Esophagus (tissue), 2 donors: Measurements from ENCODE around the gene TMED7. TPM values are rescaled to one million over a fixed set of nuclear protein-coding genes. Genes with fewer than 3 reads are reported as not detected.

Experiments
- H3K27ac ChIP-seq, 2 donors: one replicate each; pipeline ENCODE4 v1.5.1; 2013; ENCODE audit warnings: low read depth in 2 of 2, mild to moderate bottlenecking in 2 of 2, inconsistent platforms in 1 of 2, low read length in 1 of 2, moderate library complexity in 1 of 2
- H3K27me3 ChIP-seq, 2 donors: one replicate each; pipeline ENCODE4 v1.6.1; 2013; ENCODE audit warnings: low read length in 2 of 2, control low read depth in 1 of 2, mild to moderate bottlenecking in 1 of 2; ENCODE audit not compliant: insufficient read depth in 2 of 2, control insufficient read depth in 1 of 2
- H3K36me3 ChIP-seq, 2 donors: one replicate each; pipeline ENCODE4 v1.6.1; 2013; ENCODE audit warnings: low read length in 1 of 2; ENCODE audit not compliant: control insufficient read depth in 2 of 2, insufficient read depth in 2 of 2
- H3K4me1 ChIP-seq, 2 donors: one replicate each; pipeline ENCODE4 v1.6.1; 2013; ENCODE audit warnings: low read length in 1 of 2; ENCODE audit not compliant: control insufficient read depth in 2 of 2, insufficient read depth in 2 of 2
- H3K4me3 ChIP-seq, 2 donors: one replicate each; pipeline ENCODE4 v1.5.1; 2013; ENCODE audit warnings: low read length in 2 of 2, mild to moderate bottlenecking in 2 of 2, low read depth in 1 of 2, moderate library complexity in 1 of 2
- H3K9me3 ChIP-seq, 2 donors: one replicate each; pipeline ENCODE4 v1.6.1; 2013; ENCODE audit warnings: mild to moderate bottlenecking in 2 of 2, low read depth in 1 of 2, low read length in 1 of 2, moderate library complexity in 1 of 2; ENCODE audit not compliant: control insufficient read depth in 2 of 2, insufficient read depth in 1 of 2
- WGBS, 2 donors: extraction: QIAGEN DNeasy Blood & Tissue Kit; methylation state at CpG; one replicate each; pipeline ENCODE4 v1.1.7; 2013; 5-methylcytosine and 5-hydroxymethylcytosine counted together
- polyA plus RNA-seq, 2 donors: library from polyadenylated mRNA; stranded (reverse); fragments of 200-250 nt; gene quantifications; one replicate each; pipeline ENCODE4 v1.2.3, GENCODE V29; 2013
- donor health status: healthy with polysubstance abuse.
- donor health status: Bipolar disorder and iron deficiency.

Gene TMED7
- polyA plus RNA-seq, 2 donors: 11.7 to 20.6 TPM

DNA sequence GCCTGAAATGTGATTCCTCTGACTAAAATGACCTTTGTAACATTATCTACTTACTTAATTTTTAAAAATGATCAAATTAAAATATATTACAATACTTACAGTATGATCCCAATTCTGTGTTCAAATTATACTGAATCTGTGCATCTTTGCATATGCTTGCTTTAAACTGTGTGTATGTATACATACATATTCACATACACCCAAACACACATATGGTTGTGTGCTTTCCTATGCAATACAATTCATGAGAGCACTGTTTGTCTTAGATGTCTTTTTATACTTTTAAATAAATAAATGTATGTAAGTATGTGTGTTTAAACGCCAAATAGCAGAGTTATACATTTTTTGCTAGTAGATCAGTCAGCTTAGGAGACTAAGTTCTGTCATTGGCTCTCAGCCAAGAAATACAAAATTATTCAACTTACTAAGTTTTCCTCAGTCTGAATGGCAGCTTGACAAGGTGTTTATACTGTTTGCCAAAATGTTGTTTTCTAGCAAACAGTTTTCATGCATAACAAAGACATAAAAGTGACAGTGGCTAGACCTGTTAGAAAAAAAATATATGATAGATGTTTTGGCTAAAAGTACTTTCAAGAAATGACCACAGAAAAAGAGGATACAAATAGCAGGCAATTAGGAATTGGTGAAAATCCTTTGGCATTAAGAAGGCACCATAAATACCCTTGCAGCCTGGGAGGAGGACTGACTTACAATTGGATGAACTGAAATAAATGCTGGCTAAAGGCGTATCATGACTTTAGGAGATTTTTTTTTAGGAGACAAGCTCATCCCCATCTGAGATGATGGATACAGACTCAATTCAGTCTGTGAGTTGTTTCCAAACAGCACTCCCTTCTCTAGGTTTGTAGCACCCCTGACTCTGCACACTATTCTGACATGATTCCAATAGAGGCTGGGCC, 31.4 kb downstream of the TMED7 start:
- WGBS, 2 donors: 72 to 74% methylated on average over 2 of the region's 2 CpGs
- no peaks in the 10 kb centered on the region for H3K36me3 ChIP-seq
- no peak overlapping the region for H3K27ac ChIP-seq
- H3K9me3 ChIP-seq: no peaks in the 10 kb centered on the region
- H3K4me1 ChIP-seq: no peaks in the 10 kb centered on the region
- H3K4me3 ChIP-seq: no peak overlapping the region
- H3K27me3 ChIP-seq: no peaks in the 10 kb centered on the region

- no peaks in the 10 kb centered on the region for H3K36me3 ChIP-seq
- no peaks in the 10 kb centered on the region for H3K9me3 ChIP-seq
- no peak overlapping the region for H3K4me3 ChIP-seq
- H3K27me3 ChIP-seq: no peaks in the 10 kb centered on the region
- no peaks in the 10 kb centered on the region for H3K4me1 ChIP-seq
- WGBS, 2 donors: 65% methylated on average over 3 of the region's 3 CpGs
- H3K27ac ChIP-seq: no peak overlapping the region
Measured at GRCh38 chr5:115589043-115589442, 36.8 kb downstream of the TMED7 start.

DNA sequence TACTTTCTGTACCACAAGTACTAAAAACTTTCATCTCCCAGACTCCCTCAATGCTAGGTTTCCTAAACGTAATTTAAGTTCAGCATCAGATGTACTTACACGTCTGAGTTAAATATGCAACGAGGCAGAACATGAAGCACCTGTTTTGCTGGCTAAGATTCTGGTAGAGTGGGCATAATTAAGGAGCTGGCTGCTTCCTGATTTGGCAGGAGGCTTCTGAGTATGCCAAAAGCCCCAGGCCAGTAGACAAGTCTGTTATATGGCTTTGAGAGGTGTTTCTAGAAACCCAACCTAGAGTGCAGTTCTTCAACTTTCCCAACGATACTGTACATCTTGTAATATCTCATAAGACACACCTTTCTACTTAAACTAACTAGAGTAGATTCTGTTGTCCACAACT, 37.2 kb downstream of the TMED7 start:
- Histone ChIP-seq H3K27ac (no peak overlapping the region), H3K4me3 (no peak overlapping the region), H3K27me3 (no peaks in the 10 kb centered on the region), H3K9me3 (no peaks in the 10 kb centered on the region), H3K36me3 (no peaks in the 10 kb centered on the region), H3K4me1 (no peaks in the 10 kb centered on the region)
- 50 to 68% methylated on average over 4 of the region's 4 CpGs for WGBS, 2 donors

DNA sequence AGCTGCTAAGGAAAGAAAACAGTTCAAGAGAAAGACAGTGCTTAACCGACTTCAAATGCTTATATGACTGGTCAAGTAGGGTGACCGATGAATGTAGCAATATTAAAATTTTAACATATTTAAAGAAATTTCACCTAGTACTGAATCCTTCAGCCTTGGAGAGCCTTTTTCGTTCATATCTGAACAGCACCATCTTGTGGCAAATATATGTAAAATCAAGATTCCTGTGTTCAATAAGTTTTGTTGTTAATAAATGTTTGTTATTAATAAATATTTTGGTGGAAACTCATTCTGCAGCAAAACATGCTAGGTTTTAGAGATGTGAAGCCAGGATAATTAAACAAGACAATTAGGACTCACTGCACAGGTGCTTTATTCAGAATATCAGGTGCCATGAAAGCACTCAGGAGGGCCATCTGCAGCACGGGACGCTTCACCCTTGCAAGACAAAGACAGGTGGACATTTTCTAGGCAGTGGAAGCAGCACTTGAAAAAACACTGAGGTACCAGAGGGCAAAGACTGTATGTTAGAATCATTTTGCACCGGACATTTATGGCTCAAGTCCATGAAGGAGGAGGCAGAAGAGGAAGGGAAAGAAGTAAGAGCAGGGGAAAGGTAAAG, 39.2 kb downstream of the TMED7 start:
- 52 to 53% methylated on average over 6 of the region's 6 CpGs for WGBS, 2 donors

GRCh38 chr5:115585265-115585664, 40.6 kb downstream of the TMED7 start:
- H3K4me1 ChIP-seq: no peaks in the 10 kb centered on the region
- 78 to 90% methylated on average over 1 of the region's 1 CpG for WGBS, 2 donors
- H3K9me3 ChIP-seq: no peaks in the 10 kb centered on the region
- H3K27me3 ChIP-seq: no peaks in the 10 kb centered on the region
- H3K4me3 ChIP-seq: no peak overlapping the region
- no peaks in the 10 kb centered on the region for H3K36me3 ChIP-seq
- H3K27ac ChIP-seq: no peak overlapping the region

More for the DNA sequence above, 39.2 kb downstream of the TMED7 start:
- Histone ChIP-seq H3K36me3 (no peaks in the 10 kb centered on the region), H3K4me1 (no peaks in the 10 kb centered on the region), H3K27me3 (no peaks in the 10 kb centered on the region), H3K4me3 (no peak overlapping the region), H3K27ac (no peak overlapping the region), H3K9me3 (no peaks in the 10 kb centered on the region)

DNA sequence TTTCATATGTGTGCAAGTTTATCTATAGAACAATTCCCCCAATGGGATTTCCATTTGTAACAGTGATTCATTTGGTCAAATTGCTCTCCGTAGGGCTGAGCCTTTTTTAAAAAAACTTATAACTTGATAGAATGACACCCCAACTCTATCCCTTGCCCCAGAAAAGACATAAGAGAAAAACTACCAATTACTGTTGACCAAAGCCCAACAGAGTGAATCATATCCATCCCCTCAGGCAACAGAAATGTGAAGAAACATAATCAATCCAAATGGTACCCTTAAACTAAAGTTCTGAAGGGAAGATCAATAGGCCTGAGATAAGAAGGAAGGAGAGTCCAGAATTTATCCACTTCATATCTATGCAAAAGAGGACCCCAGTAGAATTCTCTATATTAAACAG, 41.3 kb downstream of the TMED7 start:
- no peaks in the 10 kb centered on the region for H3K36me3 ChIP-seq
- WGBS, 2 donors: 78 to 88% methylated on average over 1 of the region's 1 CpG
- H3K27ac ChIP-seq: no peak overlapping the region
- no peak overlapping the region for H3K4me3 ChIP-seq
- no peaks in the 10 kb centered on the region for H3K9me3 ChIP-seq
- H3K4me1 ChIP-seq: no peaks in the 10 kb centered on the region
- H3K27me3 ChIP-seq: no peaks in the 10 kb centered on the region

DNA sequence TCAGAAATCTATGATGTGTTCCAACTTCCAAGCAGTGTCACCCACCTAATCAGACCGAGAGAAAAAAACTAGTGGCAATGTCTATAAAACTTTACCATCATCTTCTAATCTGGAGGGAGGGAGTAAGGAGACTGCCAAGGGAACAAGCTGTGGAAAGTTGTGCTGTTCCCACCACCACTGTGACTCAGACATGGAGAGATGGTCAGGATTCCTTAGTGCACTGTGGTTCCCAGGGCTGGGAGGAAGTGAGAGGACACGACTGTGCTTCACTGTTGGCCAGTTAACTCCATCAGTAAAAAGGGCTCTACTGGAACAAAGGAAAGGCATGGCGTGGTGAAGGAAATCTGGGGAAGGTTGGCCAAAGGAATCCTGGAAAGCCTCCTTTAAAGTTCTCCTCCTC, 42.4 kb downstream of the TMED7 start:
- WGBS, 2 donors: 78 to 80% methylated on average over 3 of the region's 3 CpGs
- no peaks in the 10 kb centered on the region for H3K4me1 ChIP-seq
- H3K9me3 ChIP-seq: no peaks in the 10 kb centered on the region
- no peaks in the 10 kb centered on the region for H3K36me3 ChIP-seq
- H3K4me3 ChIP-seq: no peak overlapping the region
- H3K27ac ChIP-seq: no peak overlapping the region
- H3K27me3 ChIP-seq: no peaks in the 10 kb centered on the region

DNA sequence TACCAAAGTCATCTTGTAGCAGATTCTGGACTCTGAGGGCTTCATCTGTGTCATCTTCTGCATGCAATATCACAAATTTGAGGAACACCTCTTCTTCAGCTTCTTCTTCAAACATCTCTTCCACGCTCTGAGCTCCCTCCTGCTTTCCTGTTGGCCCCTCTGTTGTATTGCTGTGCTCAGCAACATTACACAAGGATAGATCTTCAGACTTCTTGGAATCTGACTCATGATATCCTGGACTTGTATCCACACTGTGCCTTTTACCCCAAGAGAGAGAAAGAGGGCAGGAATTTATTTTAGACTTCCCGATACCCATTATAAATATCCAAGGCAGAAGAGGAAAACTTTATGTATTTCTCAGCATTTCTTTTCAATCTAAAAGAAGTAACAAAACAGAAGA, 44.9 kb downstream of the TMED7 start:
- no peak overlapping the region for H3K27ac ChIP-seq
- H3K9me3 ChIP-seq: no peaks in the 10 kb centered on the region
- no peaks in the 10 kb centered on the region for H3K36me3 ChIP-seq
- H3K4me1 ChIP-seq: no peaks in the 10 kb centered on the region
- no peaks in the 10 kb centered on the region for H3K27me3 ChIP-seq
- 96 to 97% methylated on average over 2 of the region's 2 CpGs for WGBS, 2 donors
- no peak overlapping the region for H3K4me3 ChIP-seq

- Histone ChIP-seq H3K9me3 (no peaks in the 10 kb centered on the region), H3K36me3 (no peaks in the 10 kb centered on the region), H3K4me1 (no peaks in the 10 kb centered on the region), H3K27ac (no peak overlapping the region), H3K27me3 (no peaks in the 10 kb centered on the region), H3K4me3 (no peak overlapping the region)
- WGBS, 2 donors: 61 to 67% methylated on average over 6 of the region's 6 CpGs
Measured at GRCh38 chr5:115579747-115580173, 46.1 kb downstream of the TMED7 start.
